ENCODE results near the gene LZTFL1.

- TF ChIP-seq CTCF (IDR thresholded peaks at IDR 0.05) = no peak
- no peak for TF ChIP-seq POLR2A (IDR thresholded peaks at IDR 0.05)
Measured at GRCh38 chr3:45796902-45797637, 44.8 kb downstream of the LZTFL1 start.

All from body of pancreas (tissue), 4 donors.